IMR-90 (cell line): ENCODE measurements around the gene FAM240A.

Experiments used
- BHLHE40 ChIP-seq: fragments of 150-350 bp; IDR thresholded peaks from 2 replicates; pipeline ENCODE4 v1.6.1; 2016; ENCODE audit warnings: mild to moderate bottlenecking, low read depth, low read length
- CTCF ChIP-seq: conservative IDR thresholded peaks from 2 replicates; pipeline ENCODE4 v1.5.1; 2012; ENCODE audit warnings: mild to moderate bottlenecking, low read depth, low read length, improper control_type of control experiment
- FOS ChIP-seq: fragments of 150-350 bp; IDR thresholded peaks from 2 replicates; pipeline ENCODE4 v1.6.1; 2016; ENCODE audit warnings: low read depth, low read length
- POLR2A ChIP-seq: IDR thresholded peaks from 2 replicates; pipeline ENCODE4 v1.6.1; 2012; ENCODE audit warnings: mild to moderate bottlenecking, low read depth, low read length
- RAD21 ChIP-seq: IDR thresholded peaks from 2 replicates; pipeline ENCODE4 v1.6.1; 2012; ENCODE audit warnings: low read length, improper control_type of control experiment
- RCOR1 ChIP-seq: IDR thresholded peaks from 2 replicates; pipeline ENCODE4 v1.6.1; 2012; ENCODE audit warnings: mild to moderate bottlenecking, low read length, improper control_type of control experiment; ENCODE audit not compliant: insufficient replicate concordance
- SMC3 ChIP-seq: fragments of 150-350 bp; IDR thresholded peaks from 2 replicates; pipeline ENCODE4 v1.6.1; 2016; ENCODE audit warnings: low read depth, mild to moderate bottlenecking, antibody characterized with exemption, low read length, moderate library complexity
- USF2 ChIP-seq: fragments of 150-350 bp; IDR thresholded peaks from 2 replicates; pipeline ENCODE4 v1.6.1; 2017; ENCODE audit warnings: mild to moderate bottlenecking, antibody characterized with exemption, low read length, low read depth

DNA sequence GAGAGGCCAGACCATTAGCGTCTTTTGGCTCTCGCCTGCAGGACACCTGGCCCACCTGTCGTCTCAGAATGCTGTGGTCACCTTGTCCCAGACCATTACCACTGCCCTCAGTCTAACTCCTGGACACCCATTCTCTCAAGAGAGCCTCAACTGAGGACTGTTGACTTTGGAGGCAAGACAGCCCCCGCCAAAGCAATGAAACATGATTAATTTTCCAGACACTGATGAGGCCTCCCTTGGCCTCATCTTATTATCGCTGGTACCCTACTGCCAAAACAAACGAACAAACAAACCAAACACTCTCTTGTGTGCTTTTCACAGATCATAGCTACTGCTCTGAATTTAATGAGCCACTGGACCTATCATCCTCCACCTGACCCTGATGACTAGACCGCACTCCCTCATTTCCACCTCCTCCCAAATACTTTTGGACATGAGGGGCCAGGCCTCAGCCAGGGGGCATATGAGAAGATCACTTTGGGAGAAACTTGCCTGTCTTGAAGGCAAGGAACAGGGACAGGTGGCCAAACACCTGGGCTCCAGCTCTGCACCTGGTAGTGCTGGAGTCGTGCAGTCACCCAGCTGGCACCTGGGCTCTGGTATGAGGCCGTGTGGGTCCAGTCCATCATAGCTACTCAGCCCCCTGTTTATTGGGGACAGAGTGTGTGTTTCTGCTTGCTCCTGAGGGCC, 53.6 kb downstream of the FAM240A start:
- TF ChIP-seq RAD21: no peak
- TF ChIP-seq CTCF: no peak
- no peak for TF ChIP-seq POLR2A
- TF ChIP-seq BHLHE40: no peak
- no peak for TF ChIP-seq USF2
- no peak for TF ChIP-seq FOS
- TF ChIP-seq RCOR1: no peak
- no peak for TF ChIP-seq SMC3
